ENCODE data around the gene PKNOX2.
"Not testable (repeated sequence)": the region's sequence is repeated elsewhere in the genome, so short reads cannot be mapped to it uniquely, and the experiment has no call there.

The PKNOX2 gene

DNA sequence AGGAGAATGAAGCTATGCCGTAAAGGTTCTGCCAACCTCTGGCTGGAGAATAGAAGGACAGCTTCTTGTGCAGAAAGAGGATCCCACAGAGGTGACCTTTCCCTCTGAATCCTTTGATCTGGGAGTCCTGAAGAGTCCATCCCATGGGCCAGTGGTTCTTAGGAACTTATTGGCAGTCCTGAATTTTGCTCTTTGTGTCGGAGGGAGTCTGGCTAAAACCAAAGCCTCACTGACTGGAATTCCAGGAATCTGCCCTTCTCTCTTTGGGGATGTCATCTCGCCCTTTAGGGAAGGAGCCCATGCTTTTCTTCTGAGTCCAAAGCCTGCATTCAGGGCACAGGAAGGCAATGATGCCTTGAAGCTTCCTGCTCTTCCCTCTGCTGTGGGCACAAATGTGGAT, 45.5 kb downstream of the PKNOX2 start:
- DNase-seq: no peak

DNA sequence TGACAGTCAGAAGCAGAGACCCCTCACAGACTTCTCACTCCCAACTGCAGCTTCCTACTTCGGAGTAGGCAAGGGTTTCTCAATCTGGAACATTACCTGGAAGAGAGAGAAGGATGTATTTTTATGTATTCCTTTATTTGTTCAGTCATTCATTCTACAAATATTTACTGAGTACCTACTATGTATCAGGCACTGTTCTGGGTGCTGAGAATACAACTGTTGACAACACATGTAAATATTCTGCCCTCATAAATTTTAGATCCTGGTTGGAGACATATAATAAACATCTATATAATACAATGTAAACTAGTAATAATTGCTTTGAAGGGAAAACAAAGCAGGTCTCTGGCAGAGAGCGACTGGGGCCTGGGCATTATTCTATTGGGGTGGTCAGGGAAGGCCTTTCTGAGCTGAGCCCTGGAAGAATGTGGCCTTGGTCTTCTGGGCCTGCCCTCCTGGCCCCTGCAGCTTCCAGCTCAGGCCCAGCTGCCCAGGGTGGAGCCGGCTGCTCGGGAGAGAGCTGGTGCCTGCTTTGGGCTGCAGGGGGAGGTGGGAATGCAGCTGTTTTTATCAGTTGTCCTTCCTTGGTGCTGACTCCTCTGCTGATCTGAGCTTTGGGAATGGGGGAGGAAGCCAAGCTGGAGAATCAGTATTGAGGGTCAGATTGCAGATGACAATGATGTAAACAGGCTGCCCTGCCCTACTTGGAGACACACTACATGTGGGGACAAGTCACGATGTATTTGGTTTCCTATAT, 46.8 kb downstream of the PKNOX2 start:
- DNase-seq: no peak

DNA sequence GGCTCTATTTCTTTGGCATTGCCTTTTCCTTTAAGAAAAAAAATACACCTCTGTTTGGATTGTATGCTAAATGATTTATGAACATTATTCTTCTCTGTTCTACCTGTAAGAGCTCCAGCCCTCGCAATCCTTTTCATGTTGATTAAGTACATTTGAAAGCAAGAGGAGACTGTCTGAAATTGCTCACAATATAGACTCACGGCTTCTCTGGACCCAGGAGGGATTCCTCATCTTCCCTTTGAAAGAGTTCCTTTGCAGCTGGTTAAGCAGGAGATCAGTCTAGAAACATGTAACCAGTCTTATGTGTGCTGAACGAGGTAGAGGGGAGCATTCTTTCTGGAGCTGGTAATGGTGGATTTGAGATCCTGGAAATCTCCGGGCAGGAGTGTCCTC, 47.4 kb downstream of the PKNOX2 start:
- DNase-seq: no peak

DNA sequence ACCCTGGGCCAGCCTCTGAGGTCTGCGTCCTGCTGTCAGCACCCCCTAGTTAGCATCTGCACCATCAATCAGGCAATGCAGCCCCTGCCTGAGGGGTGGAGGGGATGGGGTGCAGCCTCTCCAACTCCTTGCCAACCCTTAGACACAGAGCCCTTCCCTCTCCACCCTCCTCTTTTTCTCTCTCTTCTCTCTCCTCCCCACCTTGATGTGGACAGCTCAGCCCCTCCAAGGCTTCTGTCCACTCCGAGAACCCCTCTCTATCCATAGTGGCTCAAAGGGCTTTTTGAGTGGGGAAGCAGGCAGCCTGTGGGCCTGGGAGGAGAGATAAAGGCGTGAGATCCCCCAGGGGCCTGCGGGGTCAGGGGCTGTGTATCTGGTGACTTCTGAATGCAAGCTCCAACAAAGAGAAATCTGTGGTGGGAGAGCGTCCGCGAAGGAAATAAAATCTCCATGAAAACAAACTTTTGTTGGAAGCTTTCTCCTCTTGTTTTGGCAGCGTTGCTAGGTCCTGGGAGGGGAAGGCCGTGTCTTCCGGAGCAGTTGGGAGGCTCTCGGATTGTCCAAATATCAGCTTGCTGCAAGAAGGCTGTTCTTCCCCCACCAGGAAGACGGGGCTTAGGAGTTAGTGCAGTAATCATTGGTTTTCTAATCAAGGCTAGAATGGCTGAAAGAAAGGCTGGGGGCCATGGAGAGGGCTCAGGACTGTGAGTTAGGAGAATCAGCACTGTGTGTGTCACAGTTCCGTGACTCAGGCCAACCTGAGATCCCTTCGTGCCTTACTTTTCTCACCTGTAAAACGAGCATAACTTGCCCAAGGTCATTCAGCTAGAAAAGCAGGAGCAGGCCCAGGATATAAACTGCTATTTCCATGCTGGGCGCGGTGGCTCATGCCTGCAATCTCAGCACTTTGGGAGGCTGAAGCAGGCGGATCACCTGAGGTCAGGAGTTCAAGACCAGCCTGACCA, 50.3 kb downstream of the PKNOX2 start:
- no peak for DNase-seq

DNA sequence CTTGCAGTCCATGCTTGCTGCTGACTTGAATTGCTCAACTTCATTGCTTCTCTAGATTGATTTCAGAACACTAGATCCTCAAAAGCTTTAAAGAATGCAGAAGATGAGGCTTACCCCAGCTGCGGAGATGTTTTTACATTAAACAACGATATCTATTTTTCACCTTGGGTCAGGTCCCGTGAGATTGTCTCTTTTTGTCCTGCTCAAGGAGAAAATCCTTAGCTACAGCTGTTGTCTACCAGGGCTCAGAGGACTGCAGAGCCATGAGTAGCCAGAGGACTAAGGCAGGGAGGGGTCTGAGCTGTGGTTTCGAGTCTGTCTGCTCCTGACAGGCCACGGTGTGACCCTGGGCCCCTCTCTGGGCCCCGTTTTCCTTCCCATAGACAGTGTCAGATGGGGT, 51.4 kb downstream of the PKNOX2 start:
- DNase-seq: no peak

DNA sequence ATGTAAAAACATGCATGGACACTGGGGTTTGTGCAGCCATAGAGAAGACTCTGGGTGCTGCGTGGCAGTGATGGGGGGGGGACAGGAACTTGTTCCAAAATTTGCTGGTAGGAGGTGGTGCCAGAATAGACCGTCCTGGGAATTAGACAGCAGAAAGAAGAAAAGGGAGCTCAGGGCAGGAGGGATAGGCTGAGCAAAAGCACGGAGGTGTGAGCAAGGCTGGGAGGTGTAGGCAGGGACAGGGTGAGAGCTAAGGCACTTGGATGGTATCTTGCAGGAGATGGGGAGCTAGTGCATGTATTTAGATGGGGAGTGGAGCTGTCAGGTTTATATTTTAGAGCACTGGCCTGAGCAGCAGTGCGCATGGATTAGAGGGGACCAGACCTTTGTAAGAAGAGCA, 53.8 kb downstream of the PKNOX2 start:
- no peak for DNase-seq

DNA sequence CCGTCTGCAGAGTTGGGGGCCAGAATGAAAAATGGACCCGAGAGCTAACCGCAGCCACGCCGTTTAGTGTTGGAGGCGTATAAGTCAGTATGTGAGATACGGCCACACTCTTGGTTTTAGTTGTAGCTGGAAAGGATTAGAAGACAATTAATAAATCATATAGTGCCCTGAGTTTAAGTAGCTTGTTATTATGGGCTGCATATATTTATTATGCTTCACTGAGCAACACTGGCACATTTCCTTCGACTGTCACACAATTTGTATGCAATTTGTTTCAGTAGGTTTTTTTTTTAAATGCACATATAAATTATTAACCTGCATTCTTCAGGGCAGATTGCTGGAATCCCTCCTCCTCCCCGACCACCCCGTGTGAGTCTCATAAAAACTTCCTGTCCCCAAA, 56.9 kb downstream of the PKNOX2 start:
- DNase-seq: no peak

DNA sequence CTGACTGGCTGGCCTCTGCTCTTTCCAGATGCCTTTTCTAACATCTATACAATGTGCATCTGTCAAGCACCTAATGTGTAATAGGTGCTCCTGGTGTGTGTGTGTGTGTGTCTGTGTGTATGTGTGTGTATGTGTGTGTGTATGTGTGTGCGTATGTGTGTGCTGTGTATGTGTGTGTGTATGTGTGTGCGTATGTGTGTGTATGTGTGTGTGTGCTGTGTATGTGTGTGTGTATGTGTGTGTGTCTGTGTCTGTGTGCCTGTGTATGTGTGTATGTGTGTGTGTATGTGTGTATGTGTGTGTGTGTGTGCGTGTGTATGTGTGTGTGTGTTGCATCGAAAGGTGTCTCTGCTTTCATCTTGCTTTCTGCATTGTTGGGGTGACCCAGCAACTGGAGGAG, 57.9 kb downstream of the PKNOX2 start:
- DNase-seq: no peak

DNA sequence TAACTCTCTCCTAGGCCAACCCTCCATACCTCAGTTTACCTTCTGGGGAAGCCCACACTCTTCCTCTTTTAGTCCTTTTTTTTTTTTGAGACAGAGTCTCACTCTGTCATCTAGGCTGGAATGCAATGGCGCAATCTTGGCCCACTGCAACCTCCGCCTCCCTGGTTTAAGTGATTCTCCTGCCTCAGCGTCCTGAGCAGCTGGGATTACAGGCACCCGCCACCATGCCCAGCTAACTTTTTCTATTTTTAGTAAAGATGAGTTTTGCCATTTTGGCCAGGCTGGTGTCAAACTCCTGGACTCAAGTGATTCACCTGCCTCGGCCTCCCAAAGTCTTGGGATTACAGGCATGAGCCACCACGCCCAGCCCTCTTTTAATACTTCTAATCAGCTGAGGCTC, 58.6 kb downstream of the PKNOX2 start:
- DNase-seq: not testable (repeated sequence)

DNA sequence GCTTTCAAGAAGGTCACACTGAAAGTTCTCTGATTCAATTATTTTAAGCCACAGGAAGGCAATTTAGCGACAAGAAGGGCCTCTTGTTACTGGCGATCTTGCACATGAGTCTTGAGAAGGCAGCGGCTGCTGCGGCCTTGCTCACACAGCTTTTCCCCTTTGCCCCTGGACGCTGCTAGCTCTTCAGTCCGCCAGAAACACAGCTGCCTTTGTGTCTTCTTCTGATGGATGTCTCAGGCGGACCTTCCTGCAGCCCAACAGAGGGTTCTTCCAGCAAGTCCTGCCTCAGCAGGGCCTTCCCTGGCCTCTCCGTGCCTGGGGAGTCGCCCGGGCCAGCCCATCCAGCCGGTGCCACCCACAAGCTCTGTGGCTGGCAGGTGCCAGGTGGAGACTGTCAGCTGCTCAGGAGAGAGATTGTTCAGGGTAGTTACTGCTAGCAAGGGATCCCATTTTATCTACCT, 59.4 kb downstream of the PKNOX2 start:
- DNase-seq: no peak

DNA sequence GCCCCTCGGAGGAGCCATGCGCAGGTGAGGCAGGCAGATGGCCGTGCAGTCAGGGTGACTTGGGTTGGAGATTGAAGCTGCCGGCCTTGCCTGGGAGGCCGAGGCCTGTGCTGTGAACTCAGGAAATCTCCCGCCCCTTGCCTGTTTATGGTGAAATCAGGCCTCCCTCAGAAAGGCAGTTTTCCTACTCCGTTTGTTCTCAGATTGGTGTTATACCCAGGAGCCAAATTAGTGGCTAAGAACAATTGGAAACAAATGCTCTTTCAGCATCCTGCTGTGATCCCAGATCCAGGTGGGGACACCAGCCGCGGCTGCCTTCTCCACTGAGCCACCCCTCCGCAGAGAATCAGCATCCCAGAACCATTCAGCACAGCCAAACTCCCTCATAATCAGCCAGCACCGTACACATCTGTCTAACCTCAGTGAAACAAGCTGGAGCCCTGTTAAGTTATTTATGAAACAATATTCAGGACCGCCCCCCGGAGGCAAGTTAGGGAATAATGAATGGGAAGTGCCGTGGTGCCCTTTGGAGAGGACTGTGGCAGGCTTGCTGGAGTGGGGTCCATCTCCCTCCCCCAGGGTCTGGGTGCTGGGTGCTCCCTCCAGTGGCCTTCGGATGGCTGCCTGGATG, 60.0 kb downstream of the PKNOX2 start:
- no peak for DNase-seq

DNA sequence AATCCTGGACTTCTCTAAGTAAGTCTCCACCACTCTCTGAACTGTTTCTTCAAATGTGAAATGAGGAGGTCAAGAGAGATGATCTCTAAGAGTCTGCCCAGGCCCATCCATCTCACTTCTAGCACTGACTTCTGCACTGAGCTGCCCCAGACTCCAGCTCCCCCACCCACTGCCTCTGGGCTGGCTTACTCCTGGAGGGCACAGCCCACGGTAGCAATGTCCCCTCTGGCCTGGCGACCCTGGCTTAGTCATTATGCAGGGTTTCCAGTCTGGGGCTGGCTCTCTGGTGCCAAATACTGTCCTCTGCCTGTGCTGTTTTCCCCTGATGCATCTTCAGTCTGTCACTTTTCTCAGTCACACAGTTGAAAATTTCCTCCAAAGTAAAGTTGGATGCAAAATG, 60.9 kb downstream of the PKNOX2 start:
- no peak for DNase-seq

DNA sequence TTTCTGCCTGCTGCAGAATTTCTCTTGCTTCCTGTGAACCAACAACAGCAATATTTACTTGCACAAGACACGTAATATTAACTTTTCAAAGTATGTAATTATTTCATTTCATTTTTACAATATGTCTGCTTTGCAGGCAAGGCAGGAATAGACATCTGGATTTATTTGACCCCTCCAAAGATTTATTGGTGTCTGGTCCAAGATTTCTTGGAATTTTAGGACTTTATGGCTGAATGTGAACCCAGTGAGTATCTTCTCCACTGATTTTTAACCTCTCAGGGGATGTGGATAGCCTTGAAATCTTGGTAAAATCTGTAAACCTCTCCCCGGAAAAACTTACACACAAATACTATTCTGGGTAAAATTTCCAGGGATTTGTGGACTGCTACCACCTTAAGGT, 61.5 kb downstream of the PKNOX2 start:
- no peak for DNase-seq

DNA sequence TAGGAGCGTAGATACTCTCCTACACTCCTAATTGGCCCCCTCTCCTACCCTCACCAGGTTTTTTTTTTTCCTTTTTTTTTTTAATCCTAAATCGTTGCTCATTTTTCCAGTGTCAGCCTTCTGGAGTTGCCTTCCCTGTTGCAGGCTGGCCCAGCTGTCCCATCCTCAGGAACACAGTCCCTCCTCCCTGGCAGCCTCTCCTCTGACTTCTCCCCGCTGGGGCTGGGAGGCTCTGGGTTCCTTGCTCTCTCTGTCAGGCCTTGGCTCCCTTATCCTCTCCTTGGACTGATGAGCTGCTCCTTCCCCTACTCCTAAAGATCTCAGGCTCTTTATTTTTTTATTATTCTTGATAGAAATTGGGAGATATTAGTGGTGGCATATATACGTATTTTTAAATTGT, 62.2 kb downstream of the PKNOX2 start:
- DNase-seq: no peak

DNA sequence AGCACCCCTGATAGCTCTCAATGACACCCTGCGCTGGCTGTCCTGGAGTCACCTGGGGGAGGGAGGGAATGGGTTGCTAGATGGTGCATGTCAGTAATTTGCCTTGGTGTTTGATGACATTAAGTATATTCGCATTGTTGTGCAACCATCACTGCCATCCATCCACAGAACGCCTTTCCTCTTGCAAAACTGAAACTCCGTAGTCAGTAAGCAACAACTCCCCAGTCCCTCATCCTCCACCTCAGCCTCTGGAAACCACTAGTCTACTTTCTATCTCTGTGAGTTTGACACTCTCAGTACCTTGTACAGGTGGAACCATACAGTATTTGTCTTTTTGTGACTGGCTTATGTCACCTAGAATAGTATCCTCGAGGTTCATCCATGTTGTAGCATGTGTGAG, 62.6 kb downstream of the PKNOX2 start:
- DNase-seq: no peak

DNA sequence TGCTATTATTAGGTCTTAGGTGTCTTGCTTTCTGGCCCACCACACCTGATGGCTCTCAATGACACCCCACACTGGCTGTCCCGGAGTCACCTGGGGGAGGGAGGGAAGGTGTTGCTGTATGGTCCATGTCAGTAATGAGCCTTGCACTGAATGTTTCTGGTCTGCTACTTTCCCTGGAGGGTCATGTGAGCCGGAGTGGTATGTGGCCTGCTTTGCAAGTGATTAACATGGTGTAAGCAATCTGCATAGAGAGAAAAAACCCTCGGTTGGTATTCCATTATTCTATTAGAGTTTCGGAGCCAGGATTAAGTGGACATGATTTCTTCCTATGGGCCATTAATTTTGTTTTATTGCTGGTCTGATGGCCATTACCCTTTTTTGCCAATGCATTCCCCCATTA, 63.9 kb downstream of the PKNOX2 start:
- no peak for DNase-seq

DNA sequence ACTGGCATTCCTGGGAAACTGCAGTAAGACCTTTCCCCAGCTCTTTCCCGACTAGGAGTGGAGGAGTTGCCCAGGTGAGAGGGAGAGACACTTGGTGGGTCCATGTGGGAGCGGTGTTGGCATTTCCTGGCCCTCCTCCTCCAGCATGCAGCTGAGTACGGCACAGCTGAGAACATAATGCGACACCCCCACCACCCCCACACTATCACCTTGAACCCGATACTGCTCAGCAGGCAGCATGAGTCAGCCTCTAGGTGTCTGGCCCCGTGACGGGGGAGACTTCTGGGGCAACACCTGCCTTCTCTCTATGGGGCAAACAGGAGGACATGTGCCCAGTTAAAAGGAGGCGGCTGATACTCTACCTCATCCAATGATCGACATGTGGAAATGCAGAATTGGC, 64.4 kb downstream of the PKNOX2 start:
- no peak for DNase-seq

DNA sequence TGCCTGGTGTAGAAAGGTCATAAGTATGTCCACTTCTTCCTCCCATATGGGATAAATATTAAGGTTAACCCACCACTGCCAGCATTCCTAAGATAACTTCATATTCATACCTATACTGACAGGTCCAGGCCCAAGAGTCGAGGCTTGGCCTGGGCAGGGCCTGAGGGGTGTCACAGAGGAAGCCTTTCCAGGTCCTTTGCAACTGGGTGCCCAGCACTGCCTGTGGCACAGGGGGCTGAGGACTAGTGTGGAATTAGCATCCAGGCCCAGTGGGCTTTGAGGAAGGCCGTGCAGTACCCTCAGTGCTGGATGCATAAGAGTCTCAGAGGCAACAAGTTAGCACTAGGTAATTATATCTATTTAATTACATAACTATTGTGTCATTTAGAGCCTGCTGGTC, 65.4 kb downstream of the PKNOX2 start:
- no peak for DNase-seq

DNA sequence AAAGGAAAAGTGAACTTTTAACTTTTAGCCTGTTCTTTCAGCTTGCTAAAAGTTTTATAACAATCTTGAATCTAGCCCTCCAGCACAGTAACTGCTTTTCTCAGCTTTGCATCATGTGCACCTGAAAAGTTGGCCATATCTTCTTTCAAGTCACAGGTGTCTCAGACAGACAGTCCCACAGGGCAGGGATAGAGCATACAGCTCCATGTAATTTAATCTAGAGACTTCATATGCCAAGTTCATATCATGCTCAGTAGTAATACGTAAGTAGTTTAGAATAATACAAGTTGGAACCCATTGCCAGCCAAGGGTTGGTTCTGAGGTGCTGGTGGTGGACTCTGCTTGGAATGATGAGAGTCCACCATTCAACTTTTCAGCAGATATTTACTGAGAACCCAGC, 68.6 kb downstream of the PKNOX2 start:
- DNase-seq: no peak

DNA sequence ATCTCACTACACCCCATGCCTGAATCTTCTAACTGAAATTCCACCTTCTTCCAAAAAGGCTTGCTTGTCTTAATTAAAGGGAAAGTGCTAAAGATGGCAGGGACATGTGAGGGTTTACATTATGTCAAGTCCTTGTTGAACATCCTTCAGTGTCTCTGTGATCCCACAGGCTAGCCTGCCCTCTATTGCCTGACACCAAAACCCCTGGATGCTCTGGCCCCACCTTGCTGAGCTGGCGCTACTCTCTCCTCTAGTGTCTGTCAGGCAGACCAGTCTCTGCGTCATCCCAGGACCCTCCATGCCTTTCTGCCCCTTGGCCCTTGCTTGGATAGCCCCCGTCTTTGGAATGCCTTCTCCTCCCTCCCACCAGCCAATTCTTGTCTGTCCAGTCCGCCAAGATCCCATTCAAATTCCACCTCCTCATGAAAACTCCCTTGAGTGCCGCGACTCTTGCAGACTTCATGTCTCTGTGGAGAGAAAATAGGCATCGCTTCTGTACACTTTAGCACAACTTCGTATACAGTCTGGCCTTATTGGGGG, 69.3 kb downstream of the PKNOX2 start:
- DNase-seq: no peak

DNA sequence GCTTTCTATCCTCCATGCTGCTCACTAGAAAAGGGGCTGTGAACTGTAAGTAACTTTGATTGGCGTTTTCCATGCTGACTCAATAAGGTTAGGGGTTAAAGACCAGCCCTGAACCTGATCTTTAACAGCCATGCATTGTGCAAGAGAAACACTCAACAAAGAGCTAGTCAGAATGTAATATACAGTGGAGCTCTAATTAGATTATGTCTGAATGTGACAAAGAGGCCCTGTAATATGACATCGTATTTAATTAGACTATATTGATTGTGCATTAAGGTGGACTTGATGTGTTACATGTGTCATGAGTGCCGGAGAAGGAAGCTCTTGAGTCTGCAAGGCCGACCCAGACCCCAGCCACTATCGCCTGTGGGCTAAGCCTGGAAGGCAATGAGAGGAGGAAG, 70.5 kb downstream of the PKNOX2 start:
- no peak for DNase-seq

DNA sequence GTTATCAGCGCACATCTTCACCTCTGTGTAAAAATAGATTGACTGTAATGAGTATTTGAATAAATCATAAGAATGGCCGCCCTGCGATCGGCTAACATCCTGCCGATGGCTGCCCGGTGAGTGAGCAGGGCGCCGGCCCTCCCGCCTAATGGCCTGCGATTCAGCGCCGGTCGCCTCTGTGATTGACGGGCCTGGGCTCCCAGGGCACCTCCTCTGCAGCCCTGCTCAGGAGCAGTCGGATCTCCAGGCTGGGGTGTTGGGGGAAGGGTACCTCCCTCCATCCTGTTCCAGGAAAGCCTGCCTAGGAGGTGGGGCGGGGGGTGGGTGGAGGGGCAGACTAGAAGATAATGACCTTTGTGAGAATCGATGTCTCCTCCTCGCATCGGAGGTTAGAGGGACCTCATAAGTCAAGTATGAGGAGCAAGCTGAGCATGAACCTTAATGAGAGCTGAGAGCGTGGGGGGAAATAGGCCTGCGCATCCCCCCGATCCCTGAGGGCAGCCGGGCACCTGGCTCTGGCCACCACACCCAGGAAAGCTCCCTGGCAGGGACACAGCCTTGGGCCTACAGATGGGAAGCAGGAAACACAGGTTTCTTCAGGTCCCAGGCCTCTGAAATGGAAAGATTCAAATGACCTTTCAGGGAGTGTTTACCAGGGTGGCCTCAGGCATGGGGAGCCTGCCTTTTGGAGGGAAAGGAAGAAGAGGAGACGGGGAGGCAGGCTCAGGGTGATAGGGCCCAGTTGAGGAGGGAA, 71.7 kb downstream of the PKNOX2 start:
- no peak for DNase-seq

Measured in central memory CD4-positive, alpha-beta T cell (primary cell).